OCI-LY1 (cell line): ENCODE data around the gene MCM6.

ENCODE experiments used
- EZH2 ChIP-seq: fragments of 200-600 bp; sonication (generic), shearing (Covaris generic); IDR thresholded peaks from 2 replicates; pipeline ENCODE4 v1.8.0; 2017; ENCODE audit warnings: borderline replicate concordance, mixed run types, mild to moderate bottlenecking, antibody characterized with exemption, low read length, moderate library complexity, mixed read lengths
- TF ChIP-seq, protein P1 (sequence below): fragments of 200-600 bp; sonication (generic), shearing (Covaris generic); IDR thresholded peaks from 2 replicates; pipeline ENCODE4 v1.5.1; 2017; ENCODE audit warnings: mild to moderate bottlenecking, antibody characterized with exemption, low read length, moderate library complexity, mixed read lengths

DNA sequence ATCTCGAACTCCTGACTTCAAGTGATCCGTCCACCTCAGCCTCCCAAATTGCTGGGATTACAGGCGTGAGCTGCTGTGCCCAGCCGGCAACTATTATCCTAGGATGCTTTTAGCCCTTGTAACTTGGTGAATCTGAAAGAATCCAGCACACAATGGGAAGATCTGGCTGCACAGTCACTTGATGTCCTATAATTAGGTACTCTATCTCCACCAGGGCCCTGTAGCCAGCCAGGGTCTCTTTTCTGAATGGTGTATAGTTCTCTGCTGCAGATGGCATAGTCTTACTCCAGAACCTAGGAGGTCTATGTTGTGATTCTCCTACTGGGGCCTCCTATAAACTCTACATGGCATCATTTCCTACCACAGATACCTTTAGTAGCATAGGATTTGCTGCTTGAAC, 13.9 kb upstream of the MCM6 start:
- no peak for TF ChIP-seq EZH2
- TF ChIP-seq, protein P1, sequence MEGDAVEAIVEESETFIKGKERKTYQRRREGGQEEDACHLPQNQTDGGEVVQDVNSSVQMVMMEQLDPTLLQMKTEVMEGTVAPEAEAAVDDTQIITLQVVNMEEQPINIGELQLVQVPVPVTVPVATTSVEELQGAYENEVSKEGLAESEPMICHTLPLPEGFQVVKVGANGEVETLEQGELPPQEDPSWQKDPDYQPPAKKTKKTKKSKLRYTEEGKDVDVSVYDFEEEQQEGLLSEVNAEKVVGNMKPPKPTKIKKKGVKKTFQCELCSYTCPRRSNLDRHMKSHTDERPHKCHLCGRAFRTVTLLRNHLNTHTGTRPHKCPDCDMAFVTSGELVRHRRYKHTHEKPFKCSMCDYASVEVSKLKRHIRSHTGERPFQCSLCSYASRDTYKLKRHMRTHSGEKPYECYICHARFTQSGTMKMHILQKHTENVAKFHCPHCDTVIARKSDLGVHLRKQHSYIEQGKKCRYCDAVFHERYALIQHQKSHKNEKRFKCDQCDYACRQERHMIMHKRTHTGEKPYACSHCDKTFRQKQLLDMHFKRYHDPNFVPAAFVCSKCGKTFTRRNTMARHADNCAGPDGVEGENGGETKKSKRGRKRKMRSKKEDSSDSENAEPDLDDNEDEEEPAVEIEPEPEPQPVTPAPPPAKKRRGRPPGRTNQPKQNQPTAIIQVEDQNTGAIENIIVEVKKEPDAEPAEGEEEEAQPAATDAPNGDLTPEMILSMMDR: no peak
